Astrocyte of the cerebellum (primary cell): ENCODE measurements around the gene MRI1.

Source experiments
- DNase-seq: peaks from one replicate; pipeline ENCODE4 v3.0.0-alpha.2; 2011; ENCODE audit warnings: low read depth
- H3K4me3 ChIP-seq: 2 replicates; pipeline ENCODE4 v1.5.1; 2011; ENCODE audit warnings: mild to moderate bottlenecking, low read depth, low read length, moderate library complexity
- CTCF ChIP-seq: IDR thresholded peaks from 2 replicates; pipeline ENCODE4 v1.5.1; 2012; ENCODE audit warnings: low read length, low read depth, moderate library complexity, mild to moderate bottlenecking; ENCODE audit errors: missing control alignments
- in situ Hi-C: cut with HindIII; loops from 2 replicates; pipeline ENCODE4 v1.10.0; 2017; ENCODE audit warnings: low sequenced_read_pairs

The MRI1 gene

DNA sequence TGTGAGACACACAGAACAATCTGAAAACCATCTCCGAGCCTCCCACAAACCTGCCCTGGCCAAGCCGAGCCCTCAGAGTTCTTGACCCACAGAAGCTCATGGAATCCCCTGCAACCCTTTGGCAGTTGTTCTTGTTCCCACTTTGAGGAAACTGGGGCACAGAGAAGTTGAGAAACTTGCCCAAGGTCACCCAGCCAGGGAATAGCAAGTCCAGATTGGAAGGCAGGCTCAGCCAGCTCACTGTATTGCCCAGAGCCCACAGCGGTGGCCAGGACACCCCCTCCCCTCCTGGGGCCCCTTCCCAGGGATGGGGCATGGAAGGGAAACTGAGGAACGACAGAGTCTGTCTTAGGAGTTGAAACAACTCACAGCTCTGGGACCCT is 32.7 kb downstream of the MRI1 start:
- DNase-seq, result no peak
- in situ Hi-C loops, result no loop called here
- TF ChIP-seq CTCF, result no peak
- peak overlapping the region; percentile 56 for H3K4me3 ChIP-seq

GRCh38 chr19:13797870-13798269 is 33.5 kb downstream of the MRI1 start:
- DNase-seq, result peak; percentile 86
- TF ChIP-seq CTCF, result no peak
- H3K4me3 ChIP-seq, result no peak overlapping the region
- in situ Hi-C loops, result no loop called here

- no peak for TF ChIP-seq CTCF
- no peak overlapping the region for H3K4me3 ChIP-seq
- DNase-seq, result no peak
- in situ Hi-C loops, result no loop called here
Observed at GRCh38 chr19:13799669-13800068, 35.3 kb downstream of the MRI1 start.

GRCh38 chr19:13803038-13803437 is 38.7 kb downstream of the MRI1 start:
- TF ChIP-seq CTCF, result no peak
- in situ Hi-C loops, result no loop called here

GRCh38 chr19:13804830-13805683 is 40.7 kb downstream of the MRI1 start:
- no peak overlapping the region for H3K4me3 ChIP-seq
- DNase-seq, result no peak
- TF ChIP-seq CTCF, result peak; percentile 22
- in situ Hi-C loops, result no loop called here

More at GRCh38 chr19:13803038-13803437, 38.7 kb downstream of the MRI1 start:
- no peak for DNase-seq
- no peak overlapping the region for H3K4me3 ChIP-seq

GRCh38 chr19:13806728-13807127 is 42.4 kb downstream of the MRI1 start:
- H3K4me3 ChIP-seq, result no peak overlapping the region
- DNase-seq, result no peak
- no peak for TF ChIP-seq CTCF
- in situ Hi-C loops, result no loop called here
